DMS53 treated with DMSO at 0.1 percent for 48 hours (cell line): Measurements from ENCODE around the gene VPS45.
"Not testable (repeated sequence)": the region's sequence is repeated elsewhere in the genome, so short reads cannot be mapped to it uniquely, and the experiment has no call there.

Experiments
- DNase-seq: peaks from one replicate; lab custom pipeline; 2025; ENCODE audit not compliant: unreplicated experiment; lab: John Stamatoyannopoulos, UW

VPS45 gene

GRCh38 chr1:150126811-150127210 lies 59.2 kb downstream of the VPS45 start:
- DNase-seq: no peak

GRCh38 chr1:150127464-150127863 lies 59.9 kb downstream of the VPS45 start:
- DNase-seq: no peak

- no peak for DNase-seq
These were observed 60.3 kb downstream of the VPS45 start for GRCh38 chr1:150127868-150128267.

GRCh38 chr1:150132372-150132771 lies 64.8 kb downstream of the VPS45 start:
- DNase-seq: no peak

GRCh38 chr1:150134537-150134936 lies 67.0 kb downstream of the VPS45 start:
- no peak for DNase-seq

GRCh38 chr1:150135400-150135799 lies 67.8 kb downstream of the VPS45 start:
- not testable (repeated sequence) for DNase-seq

- DNase-seq: no peak
These were observed 70.5 kb downstream of the VPS45 start for GRCh38 chr1:150138044-150138443.

GRCh38 chr1:150141452-150141851 lies 73.9 kb downstream of the VPS45 start:
- no peak for DNase-seq

GRCh38 chr1:150142083-150142482 lies 74.5 kb downstream of the VPS45 start:
- DNase-seq: no peak

GRCh38 chr1:150144606-150145005 lies 77.0 kb downstream of the VPS45 start:
- DNase-seq: no peak

GRCh38 chr1:150146016-150146415 lies 78.4 kb downstream of the VPS45 start:
- not testable (repeated sequence) for DNase-seq

GRCh38 chr1:150146849-150147542 lies 79.4 kb downstream of the VPS45 start:
- DNase-seq: no peak

GRCh38 chr1:150148837-150149270 lies 81.3 kb downstream of the VPS45 start:
- no peak for DNase-seq

GRCh38 chr1:150149271-150150132 lies 81.9 kb downstream of the VPS45 start, which contains the start of gene PLEKHO1:
TSS of gene PLEKHO1 (plus strand) at chr1:150149916. CDS start at chr1:150150258, 342 bp downstream.
- DNase-seq: no peak

- DNase-seq: no peak
These were observed 82.8 kb downstream of the VPS45 start for GRCh38 chr1:150150133-150151021.

GRCh38 chr1:150151291-150152181 lies 84.0 kb downstream of the VPS45 start:
- DNase-seq: no peak

GRCh38 chr1:150152182-150152536 lies 84.6 kb downstream of the VPS45 start:
- DNase-seq: no peak

- DNase-seq: no peak
These were observed 85.3 kb downstream of the VPS45 start for GRCh38 chr1:150152772-150153456.

GRCh38 chr1:150154143-150154542 lies 86.6 kb downstream of the VPS45 start:
- no peak for DNase-seq
